ENCODE measurements around the gene LCE1A. TPM values are rescaled to one million over a fixed set of nuclear protein-coding genes. Genes with fewer than 3 reads are reported as not detected.

LCE1A gene
- total and polyA plus RNA-seq, 2 of the 8 experiments (the other 6 are each of a cell fraction or from before 2014, with no cell fraction given): not detected

- TF ChIP-seq TEAD4 (IDR thresholded peaks at IDR 0.05; ENCODE audit: low read depth, low read length): no peak
- no peak for TF ChIP-seq KDM1A (IDR thresholded peaks at IDR 0.05; ENCODE audit: borderline replicate concordance, low read length)
Observed at GRCh38 chr1:152871731-152872126, 44.5 kb downstream of the LCE1A start (continued).
